Esophagus muscularis mucosa (tissue), 4 donors: Measurements from ENCODE around the gene CST7.

Experiments used
- EP300 ChIP-seq: sonication (generic); formaldehyde crosslinking; IDR thresholded peaks from one replicate; pipeline ENCODE4 v1.6.1; 2017; ENCODE audit warnings: antibody characterized with exemption
- POLR2A ChIP-seq: fragments of 450-650 bp; IDR thresholded peaks from one replicate; pipeline ENCODE4 v1.6.1; 2017; ENCODE audit warnings: antibody characterized with exemption, moderate library complexity, mild to moderate bottlenecking, low read depth
- POLR2AphosphoS5 ChIP-seq, 2 donors: sonication (generic); formaldehyde crosslinking; IDR thresholded peaks; one replicate each; pipeline ENCODE4 v1.6.1; 2017; ENCODE audit warnings: antibody characterized with exemption in 2 of 2
- TF ChIP-seq, protein P1 (sequence below), 3 experiments: fragments of 200-600 bp in 2 of 3; fragments of 450-650 bp in 1 of 3; sonication (generic) in 2 of 3; IDR thresholded peaks; one replicate each; pipeline ENCODE4 v1.5.1; 2017 to 2019; ENCODE audit warnings: antibody characterized with exemption in 3 of 3, mild to moderate bottlenecking in 2 of 3, moderate library complexity in 1 of 3

GRCh38 chr20:24917797-24918578 lies 31.1 kb upstream of the CST7 start:
- TF ChIP-seq, protein P1, sequence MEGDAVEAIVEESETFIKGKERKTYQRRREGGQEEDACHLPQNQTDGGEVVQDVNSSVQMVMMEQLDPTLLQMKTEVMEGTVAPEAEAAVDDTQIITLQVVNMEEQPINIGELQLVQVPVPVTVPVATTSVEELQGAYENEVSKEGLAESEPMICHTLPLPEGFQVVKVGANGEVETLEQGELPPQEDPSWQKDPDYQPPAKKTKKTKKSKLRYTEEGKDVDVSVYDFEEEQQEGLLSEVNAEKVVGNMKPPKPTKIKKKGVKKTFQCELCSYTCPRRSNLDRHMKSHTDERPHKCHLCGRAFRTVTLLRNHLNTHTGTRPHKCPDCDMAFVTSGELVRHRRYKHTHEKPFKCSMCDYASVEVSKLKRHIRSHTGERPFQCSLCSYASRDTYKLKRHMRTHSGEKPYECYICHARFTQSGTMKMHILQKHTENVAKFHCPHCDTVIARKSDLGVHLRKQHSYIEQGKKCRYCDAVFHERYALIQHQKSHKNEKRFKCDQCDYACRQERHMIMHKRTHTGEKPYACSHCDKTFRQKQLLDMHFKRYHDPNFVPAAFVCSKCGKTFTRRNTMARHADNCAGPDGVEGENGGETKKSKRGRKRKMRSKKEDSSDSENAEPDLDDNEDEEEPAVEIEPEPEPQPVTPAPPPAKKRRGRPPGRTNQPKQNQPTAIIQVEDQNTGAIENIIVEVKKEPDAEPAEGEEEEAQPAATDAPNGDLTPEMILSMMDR (IDR thresholded peaks at IDR 0.05), result peak; percentile 62 to 77 (median 64)
- TF ChIP-seq EP300 (no peak), POLR2A (no peak), POLR2AphosphoS5 (IDR thresholded peaks at IDR 0.05) (no peak)
